ENCODE results near the gene ZBTB8OS.

ZBTB8OS gene

DNA sequence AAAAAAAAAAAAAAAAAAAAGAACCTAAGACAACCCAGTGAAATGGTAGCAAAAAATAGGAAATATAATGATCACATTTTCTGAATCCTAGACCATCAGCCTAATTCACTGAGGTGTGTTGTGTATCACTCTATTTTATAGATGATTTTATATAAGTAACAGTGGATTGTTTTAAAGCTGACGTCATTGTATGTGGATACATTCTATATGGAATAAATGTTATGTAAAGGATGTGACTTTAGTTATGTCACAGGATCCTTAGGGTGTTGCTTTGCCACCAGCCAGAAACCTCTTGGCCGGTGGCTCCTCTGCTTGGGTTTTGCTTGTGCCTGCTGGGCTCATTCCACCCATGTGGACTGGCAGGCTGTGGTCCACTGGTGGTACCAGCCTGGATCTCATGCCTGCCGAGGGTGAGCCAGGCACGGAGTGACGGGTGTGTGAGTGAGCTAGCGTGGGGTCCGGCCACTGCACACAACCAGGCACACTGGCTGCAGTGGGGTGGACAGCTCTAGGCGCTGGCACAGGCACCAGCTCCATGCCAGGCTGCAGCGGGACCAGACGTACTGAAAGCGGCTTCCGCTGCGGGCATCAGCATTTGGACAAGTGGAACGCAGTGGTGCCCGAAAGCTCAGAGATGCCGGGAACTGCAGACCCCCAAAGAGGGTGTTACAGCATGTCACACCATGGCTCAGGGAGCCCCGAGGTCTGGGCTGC, 44.5 kb downstream of the ZBTB8OS start:
- Histone ChIP-seq H3K4me3 (ENCODE audit: low read depth in 1 of 2, low read length in 2 of 2) (no peak overlapping the region), H3K4me1 (ENCODE audit: control insufficient read depth in 1 of 2, insufficient read depth in 2 of 2, low read length in 2 of 2) (no peaks in the 10 kb centered on the region), H3K27me3 (ENCODE audit: low read depth, low read length) (no peaks in the 10 kb centered on the region), H3K9me3 (ENCODE audit: control insufficient read depth in 1 of 2, low read length in 2 of 2) (no peaks in the 10 kb centered on the region), H3K27ac (ENCODE audit: low read length) (no peak overlapping the region), H3K36me3 (ENCODE audit: control insufficient read depth in 1 of 2, insufficient read depth in 2 of 2, low read length in 2 of 2) (peaks cover 0 to 4% of the 10 kb centered on the region in 2 donors)

DNA sequence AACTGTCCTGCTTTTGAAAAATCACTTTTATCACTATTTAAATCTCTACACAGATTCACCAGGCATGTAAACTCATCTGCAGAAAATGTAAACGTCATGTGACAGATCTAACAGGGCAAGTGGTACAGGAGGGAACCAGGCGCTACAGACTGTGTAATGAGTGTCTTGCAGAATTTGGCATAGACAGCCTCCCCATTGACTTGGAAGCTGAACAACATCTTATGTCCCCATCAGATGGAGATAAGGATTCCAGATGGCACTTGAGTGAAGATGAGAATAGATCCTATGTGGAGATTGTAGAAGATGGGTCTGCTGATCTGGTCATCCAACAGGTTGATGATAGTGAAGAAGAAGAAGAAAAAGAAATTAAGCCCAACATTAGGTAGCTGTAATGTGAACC, 50.3 kb downstream of the ZBTB8OS start:
- H3K4me1 ChIP-seq (ENCODE audit: control insufficient read depth in 1 of 2, insufficient read depth in 2 of 2, low read length in 2 of 2), result no peaks in the 10 kb centered on the region
- H3K27me3 ChIP-seq (ENCODE audit: low read depth, low read length), result no peaks in the 10 kb centered on the region
- no peak overlapping the region for H3K27ac ChIP-seq (ENCODE audit: low read length)
- H3K36me3 ChIP-seq (ENCODE audit: control insufficient read depth in 1 of 2, insufficient read depth in 2 of 2, low read length in 2 of 2), result peaks cover 10 to 16% of the 10 kb centered on the region in 2 donors
- no peaks in the 10 kb centered on the region for H3K9me3 ChIP-seq (ENCODE audit: control insufficient read depth in 1 of 2, low read length in 2 of 2)
- no peak overlapping the region for H3K4me3 ChIP-seq (ENCODE audit: low read depth in 1 of 2, low read length in 2 of 2)

DNA sequence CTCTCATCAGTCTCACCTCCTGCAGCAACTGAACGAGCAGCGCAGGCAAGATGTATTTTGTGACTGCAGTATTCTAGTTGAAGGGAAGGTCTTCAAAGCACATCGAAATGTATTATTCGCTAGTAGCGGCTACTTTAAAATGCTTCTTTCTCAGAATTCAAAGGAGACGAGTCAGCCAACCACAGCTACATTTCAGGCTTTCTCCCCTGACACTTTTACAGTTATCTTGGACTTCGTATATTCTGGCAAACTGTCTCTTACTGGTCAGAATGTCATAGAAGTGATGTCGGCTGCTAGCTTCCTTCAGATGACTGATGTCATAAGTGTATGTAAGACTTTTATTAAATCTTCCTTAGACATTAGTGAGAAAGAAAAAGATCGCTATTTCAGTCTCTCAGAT, 57.4 kb downstream of the ZBTB8OS start:
- Histone ChIP-seq H3K27ac (ENCODE audit: low read length) (no peak overlapping the region), H3K27me3 (ENCODE audit: low read depth, low read length) (no peaks in the 10 kb centered on the region), H3K4me3 (ENCODE audit: low read depth in 1 of 2, low read length in 2 of 2) (no peak overlapping the region), H3K9me3 (ENCODE audit: control insufficient read depth in 1 of 2, low read length in 2 of 2) (no peaks in the 10 kb centered on the region), H3K36me3 (ENCODE audit: control insufficient read depth in 1 of 2, insufficient read depth in 2 of 2, low read length in 2 of 2) (peaks cover 10 to 20% of the 10 kb centered on the region in 2 donors), H3K4me1 (ENCODE audit: control insufficient read depth in 1 of 2, insufficient read depth in 2 of 2, low read length in 2 of 2) (no peaks in the 10 kb centered on the region)

DNA sequence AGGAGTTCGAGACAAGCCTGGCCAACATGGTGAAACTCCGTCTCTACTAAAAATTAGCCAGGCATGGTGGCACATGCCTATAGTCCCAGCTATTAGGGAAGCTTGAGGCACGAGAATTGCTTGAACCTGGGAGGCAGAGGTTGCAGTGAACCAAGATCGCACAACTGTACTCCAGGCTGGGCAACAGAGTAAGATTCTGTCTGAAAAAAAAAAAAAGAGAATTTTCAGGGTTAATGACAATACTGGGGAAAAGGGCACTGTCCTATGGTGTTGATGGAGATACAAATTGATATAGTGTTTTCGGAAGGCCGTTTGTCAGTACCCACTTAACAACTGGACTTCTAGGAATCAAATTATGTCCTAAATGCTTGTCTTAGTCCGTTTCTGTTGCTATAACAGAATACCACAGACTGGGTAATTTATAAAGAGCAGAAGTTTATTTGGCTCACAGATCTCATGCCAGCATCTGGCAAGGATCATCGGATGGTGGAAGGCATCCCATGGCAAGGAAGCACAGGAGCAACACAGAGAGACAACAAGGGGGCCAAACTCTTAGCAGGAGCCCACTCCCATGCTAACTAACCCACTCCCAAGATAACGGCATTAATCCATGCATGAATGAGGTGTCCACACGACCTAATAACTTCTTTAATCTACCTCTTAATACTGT, 69.9 kb downstream of the ZBTB8OS start:
- H3K4me3 ChIP-seq (ENCODE audit: low read depth in 1 of 2, low read length in 2 of 2), result no peak overlapping the region
- H3K27me3 ChIP-seq (ENCODE audit: low read depth, low read length), result no peaks in the 10 kb centered on the region
- H3K4me1 ChIP-seq (ENCODE audit: control insufficient read depth in 1 of 2, insufficient read depth in 2 of 2, low read length in 2 of 2), result no peaks in the 10 kb centered on the region

More for the DNA sequence above, 69.9 kb downstream of the ZBTB8OS start:
- Histone ChIP-seq H3K27ac (ENCODE audit: low read length) (no peak overlapping the region), H3K9me3 (ENCODE audit: control insufficient read depth in 1 of 2, low read length in 2 of 2) (no peaks in the 10 kb centered on the region), H3K36me3 (ENCODE audit: control insufficient read depth in 1 of 2, insufficient read depth in 2 of 2, low read length in 2 of 2) (no peaks in the 10 kb centered on the region)
